Endodermal cell (in vitro differentiated cells): ENCODE measurements around the gene ZNRD2. TPM values are rescaled to one million over a fixed set of nuclear protein-coding genes. Genes with fewer than 3 reads are reported as not detected.

ENCODE experiments used
- DNase-seq: peaks from one replicate; pipeline ENCODE4 v3.0.0-alpha.2; 2017
- H3K27ac ChIP-seq: 2 replicates; pipeline ENCODE4 v1.5.1; 2013; ENCODE audit warnings: mild to moderate bottlenecking, low read depth, low read length, moderate library complexity
- H3K27me3 ChIP-seq: 2 replicates; pipeline ENCODE4 v1.6.1; 2013; ENCODE audit warnings: mild to moderate bottlenecking, low read length, moderate library complexity; ENCODE audit not compliant: insufficient read depth, control insufficient read depth, poor library complexity, severe bottlenecking
- H3K36me3 ChIP-seq: 2 replicates; pipeline ENCODE4 v1.7.0; 2013; ENCODE audit warnings: mild to moderate bottlenecking, low read length, moderate library complexity; ENCODE audit not compliant: control insufficient read depth, insufficient read depth
- H3K4me1 ChIP-seq: one replicate; pipeline ENCODE4 v1.7.0; 2013; ENCODE audit warnings: low read length; ENCODE audit not compliant: control insufficient read depth, insufficient read depth
- H3K4me3 ChIP-seq: 2 replicates; pipeline ENCODE4 v1.5.1; 2013; ENCODE audit warnings: mild to moderate bottlenecking, low read length, moderate library complexity
- H3K9ac ChIP-seq: 2 replicates; pipeline ENCODE4 v1.6.1; 2013; ENCODE audit warnings: mild to moderate bottlenecking, low read length, moderate library complexity; ENCODE audit not compliant: poor library complexity, severe bottlenecking; ENCODE audit errors: extremely low read depth
- H3K9me3 ChIP-seq: 2 replicates; pipeline ENCODE4 v1.6.1; 2013; ENCODE audit warnings: mild to moderate bottlenecking, low read length, moderate library complexity; ENCODE audit not compliant: control insufficient read depth
- H3K27ac Mint-ChIP-seq: 2 replicates; pipeline ENCODE4 v1.8.0; 2020; ENCODE audit warnings: mixed read lengths
- H3K27me3 Mint-ChIP-seq: 2 replicates; pipeline ENCODE4 v1.8.0; 2021; ENCODE audit warnings: mild to moderate bottlenecking, mixed read lengths; ENCODE audit not compliant: insufficient read depth
- H3K36me3 Mint-ChIP-seq: 2 replicates; pipeline ENCODE4 v1.8.0; 2020; ENCODE audit warnings: low read depth, mixed read lengths
- H3K4me1 Mint-ChIP-seq: 2 replicates; pipeline ENCODE4 v1.8.0; 2020; ENCODE audit warnings: mixed read lengths
- H3K4me3 Mint-ChIP-seq: 2 replicates; pipeline ENCODE4 v1.8.0; 2020; ENCODE audit warnings: mild to moderate bottlenecking, moderate library complexity, mixed read lengths
- H3K9me3 Mint-ChIP-seq: 2 replicates; pipeline ENCODE4 v1.8.0; 2020; ENCODE audit warnings: mild to moderate bottlenecking, mixed read lengths
- CTCF ChIP-seq: fragments of 200-600 bp; sonication (generic); conservative IDR thresholded peaks from 2 replicates; pipeline ENCODE4 v1.5.0; 2021; ENCODE audit warnings: antibody characterized with exemption, mild to moderate bottlenecking
- WGBS, 2 experiments: methylation state at CpG; one replicate each; pipeline versions ENCODE4 v1.1.5 to v1.1.7; 2013; ENCODE audit warnings: missing lambda C conversion rate in 2 of 2, mixed read lengths in 1 of 2; ENCODE audit not compliant: insufficient coverage in 1 of 2, insufficient read length in 1 of 2; 5-methylcytosine and 5-hydroxymethylcytosine counted together
- total RNA-seq, 2 donors: library from RNA; stranded (reverse); fragmentation: NEBNext Ultra II Directional in 1 of 2; extraction: Animal tissue kit (Norgen Biotek cat#: 25700) in 1 of 2; gene quantifications; 2 replicates in 1 of 2; 3 replicates in 1 of 2; pipeline ENCODE4 v1.2.1, GENCODE V29; 2021

Gene ZNRD2
- total RNA-seq, 2 donors from 2014 or later, result 32.8 to 36.5 TPM

GRCh38 chr11:65584723-65585171 is 14.5 kb downstream of the ZNRD2 start:
- Histone ChIP-seq H3K27me3 (peaks cover 50% of the 10 kb centered on the region), H3K9ac (no peak overlapping the region), H3K4me3 (no peak overlapping the region), H3K9me3 (no peaks in the 10 kb centered on the region), H3K4me1 (no peaks in the 10 kb centered on the region), H3K27ac (no peak overlapping the region), H3K36me3 (no peaks in the 10 kb centered on the region)
- Mint-ChIP-seq H3K9me3 (no peaks in the 10 kb centered on the region), H3K4me3 (no peak overlapping the region), H3K27ac (no peak overlapping the region), H3K27me3 (peaks cover 90% of the 10 kb centered on the region), H3K36me3 (no peaks in the 10 kb centered on the region), H3K4me1 (no peaks in the 10 kb centered on the region)
- WGBS, 2 experiments, result 49 to 55% methylated on average over 44 to 46 of the region's 46 CpGs
- no peak for TF ChIP-seq CTCF
- peak; percentile 66 for DNase-seq

- Mint-ChIP-seq H3K27me3 (peaks cover 92% of the 10 kb centered on the region), H3K4me1 (no peaks in the 10 kb centered on the region), H3K4me3 (no peak overlapping the region), H3K36me3 (no peaks in the 10 kb centered on the region), H3K9me3 (no peaks in the 10 kb centered on the region), H3K27ac (no peak overlapping the region)
- H3K27me3 ChIP-seq, result peaks cover 57% of the 10 kb centered on the region
- H3K4me3 ChIP-seq, result no peak overlapping the region
- no peak for DNase-seq
- TF ChIP-seq CTCF, result no peak
- H3K9ac ChIP-seq, result no peak overlapping the region
- no peaks in the 10 kb centered on the region for H3K9me3 ChIP-seq
- no peaks in the 10 kb centered on the region for H3K4me1 ChIP-seq
- no peak overlapping the region for H3K27ac ChIP-seq
- WGBS, 2 experiments, result 74 to 76% methylated on average over 36 to 50 of the region's 51 CpGs
- H3K36me3 ChIP-seq, result no peaks in the 10 kb centered on the region
Observed at GRCh38 chr11:65585396-65586246, 15.3 kb downstream of the ZNRD2 start.

- Mint-ChIP-seq H3K4me3 (no peak overlapping the region), H3K27ac (no peak overlapping the region), H3K9me3 (no peaks in the 10 kb centered on the region), H3K4me1 (no peaks in the 10 kb centered on the region), H3K36me3 (no peaks in the 10 kb centered on the region), H3K27me3 (peaks cover 92% of the 10 kb centered on the region)
- no peak overlapping the region for H3K4me3 ChIP-seq
- no peak overlapping the region for H3K27ac ChIP-seq
- no peak for DNase-seq
- no peaks in the 10 kb centered on the region for H3K4me1 ChIP-seq
- H3K9me3 ChIP-seq, result no peaks in the 10 kb centered on the region
- no peak for TF ChIP-seq CTCF
- H3K9ac ChIP-seq, result no peak overlapping the region
- no peaks in the 10 kb centered on the region for H3K36me3 ChIP-seq
- 82 to 90% methylated on average over 3 to 4 of the region's 4 CpGs for WGBS, 2 experiments
- peaks cover 63% of the 10 kb centered on the region for H3K27me3 ChIP-seq
Observed at GRCh38 chr11:65586247-65586630, 16.0 kb downstream of the ZNRD2 start.
